RPMI7951 (cell line): ENCODE data around the gene SLC2A4. TPM values are rescaled to one million over a fixed set of nuclear protein-coding genes. Genes with fewer than 3 reads are reported as not detected.
"Not testable (repeated sequence)": the region's sequence is repeated elsewhere in the genome, so short reads cannot be mapped to it uniquely, and the experiment has no call there.

Experiments used
- DNase-seq: peaks from one replicate; pipeline ENCODE4 v3.0.0-alpha.2; 2012; ENCODE audit warnings: low read depth
- total RNA-seq: library from RNA; depleted of rRNA; stranded (reverse); fragments of >200 nt; shearing (Covaris generic); gene quantifications from 2 replicates; pipeline ENCODE4 v1.2.3, GENCODE V29; 2014; rRNA removed

The SLC2A4 gene
- total RNA-seq, 1 experiment from 2014 or later = not detected

- DNase-seq = no peak
These were observed 42.9 kb downstream of the SLC2A4 start for GRCh38 chr17:7324438-7324779.

GRCh38 chr17:7325031-7325528, 43.6 kb downstream of the SLC2A4 start:
- no peak for DNase-seq

GRCh38 chr17:7326186-7326585, 44.7 kb downstream of the SLC2A4 start:
- DNase-seq = no peak

- no peak for DNase-seq
These were observed 45.5 kb downstream of the SLC2A4 start for GRCh38 chr17:7327056-7327455.

GRCh38 chr17:7327501-7327900, 46.0 kb downstream of the SLC2A4 start:
- DNase-seq = no peak

- no peak for DNase-seq
These were observed 46.5 kb downstream of the SLC2A4 start for GRCh38 chr17:7328009-7328408.

GRCh38 chr17:7328840-7329373, 47.4 kb downstream of the SLC2A4 start, which contains the start of gene NEURL4:
NEURL4 (minus strand) TSS chr17:7329335; CDS start chr17:7329312, 23 bp downstream.
- DNase-seq = peak; percentile 32

- peak; percentile 97 for DNase-seq
These were observed 48.0 kb downstream of the SLC2A4 start for GRCh38 chr17:7329374-7329996.

GRCh38 chr17:7329997-7330637, 48.6 kb downstream of the SLC2A4 start:
- DNase-seq = peak; percentile 77

- DNase-seq = no peak
These were observed 49.1 kb downstream of the SLC2A4 start for GRCh38 chr17:7330638-7331015.

- DNase-seq = no peak
These were observed 50.6 kb downstream of the SLC2A4 start for GRCh38 chr17:7332111-7332510.

- DNase-seq = not testable (repeated sequence)
These were observed 51.1 kb downstream of the SLC2A4 start for GRCh38 chr17:7332600-7333069.

- no peak for DNase-seq
These were observed 53.5 kb downstream of the SLC2A4 start for GRCh38 chr17:7334938-7335538.

GRCh38 chr17:7335765-7336164, 54.2 kb downstream of the SLC2A4 start:
- not testable (repeated sequence) for DNase-seq

GRCh38 chr17:7336240-7337175, 55.0 kb downstream of the SLC2A4 start, which contains the start of gene ACAP1:
ACAP1 (plus strand) TSS chr17:7336529; CDS start chr17:7336735, 206 bp downstream.
- DNase-seq = no peak

GRCh38 chr17:7337600-7337999, 56.1 kb downstream of the SLC2A4 start:
- not testable (repeated sequence) for DNase-seq

Other genes starting within 250 kb of the SLC2A4 start
- gene SLC16A13, start 245.7 kb upstream of the SLC2A4 start, total RNA-seq = 0.12 and 0.20 TPM in 2 replicates
- 0.49 TPM in 1 of 2 replicates, not detected in the other for gene SLC16A11, start 237.6 kb upstream of the SLC2A4 start, total RNA-seq
- gene CLEC10A, start 201.5 kb upstream of the SLC2A4 start, total RNA-seq = not detected in 2 replicates
- gene ASGR2, start 166.9 kb upstream of the SLC2A4 start, total RNA-seq = not detected in 2 replicates
- not detected in 2 replicates for gene ASGR1, start 102.3 kb upstream of the SLC2A4 start, total RNA-seq
- gene DLG4, start 61.9 kb upstream of the SLC2A4 start, total RNA-seq = 6.5 and 6.6 TPM in 2 replicates
- gene ACADVL, start 61.8 kb upstream of the SLC2A4 start, total RNA-seq = 287 and 295 TPM in 2 replicates
- gene DVL2, start 47.2 kb upstream of the SLC2A4 start, total RNA-seq = 24.6 and 25.0 TPM in 2 replicates
- gene PHF23, start 42.3 kb upstream of the SLC2A4 start, total RNA-seq = 24.7 and 40.3 TPM in 2 replicates
- gene GABARAP, start 39.3 kb upstream of the SLC2A4 start, total RNA-seq = 451 and 468 TPM in 2 replicates
- gene CTDNEP1, start 30.0 kb upstream of the SLC2A4 start, total RNA-seq = 37.4 and 38.0 TPM in 2 replicates
- gene ELP5, start 29.5 kb upstream of the SLC2A4 start, total RNA-seq = 23.7 and 28.2 TPM in 2 replicates
- 0.48 and 2.0 TPM in 2 replicates for gene CLDN7, start 19.2 kb upstream of the SLC2A4 start, total RNA-seq
- gene YBX2, start 12.9 kb downstream of the SLC2A4 start, total RNA-seq = 0.49 and 0.60 TPM in 2 replicates
- 414 and 526 TPM in 2 replicates for gene EIF5A, start 25.9 kb downstream of the SLC2A4 start, total RNA-seq
- 92.7 and 97.9 TPM in 2 replicates for gene GPS2, start 33.6 kb downstream of the SLC2A4 start, total RNA-seq
- 3.5 and 4.8 TPM in 2 replicates for gene NEURL4, start 47.6 kb downstream of the SLC2A4 start, total RNA-seq
- gene ACAP1, start 54.8 kb downstream of the SLC2A4 start, total RNA-seq = 0.12 and 0.20 TPM in 2 replicates
- 3.4 and 5.1 TPM in 2 replicates for gene KCTD11, start 70.4 kb downstream of the SLC2A4 start, total RNA-seq
- gene TMEM95, start 73.4 kb downstream of the SLC2A4 start, total RNA-seq = not detected in 2 replicates
- 0.60 and 0.78 TPM in 2 replicates for gene TNK1, start 99.4 kb downstream of the SLC2A4 start, total RNA-seq
- gene PLSCR3, start 112.8 kb downstream of the SLC2A4 start, total RNA-seq = 20.8 and 23.2 TPM in 2 replicates
- gene TMEM256, start 122.4 kb downstream of the SLC2A4 start, total RNA-seq = 177 and 229 TPM in 2 replicates
- 3.7 and 4.2 TPM in 2 replicates for gene NLGN2, start 126.1 kb downstream of the SLC2A4 start, total RNA-seq
- gene SPEM1, start 138.6 kb downstream of the SLC2A4 start, total RNA-seq = 0.10 TPM in 1 of 2 replicates, not detected in the other
- gene SPEM2, start 143.9 kb downstream of the SLC2A4 start, total RNA-seq = not detected in 2 replicates
- not detected in 2 replicates for gene SPEM3, start 147.1 kb downstream of the SLC2A4 start, total RNA-seq
- 2.9 and 5.5 TPM in 2 replicates for gene TMEM102, start 153.7 kb downstream of the SLC2A4 start, total RNA-seq
- gene FGF11, start 157.8 kb downstream of the SLC2A4 start, total RNA-seq = 2.0 and 4.1 TPM in 2 replicates
- gene CHRNB1, start 163.3 kb downstream of the SLC2A4 start, total RNA-seq = 10.4 and 11.9 TPM in 2 replicates
- 14.3 and 14.8 TPM in 2 replicates for gene ZBTB4, start 197.9 kb downstream of the SLC2A4 start, total RNA-seq
- gene SLC35G6, start 199.7 kb downstream of the SLC2A4 start, total RNA-seq = not detected in 2 replicates
- gene POLR2A, start 202.6 kb downstream of the SLC2A4 start, total RNA-seq = 15.4 and 22.3 TPM in 2 replicates